ENCODE measurements around the gene UBA3.

UBA3 gene

GRCh38 chr3:69032737-69033136 lies 47.4 kb downstream of the UBA3 start:
- Histone ChIP-seq H3F3A (ENCODE audit: insufficient read depth, low read length) (no peaks in the 10 kb centered on the region), H3K4me3 (ENCODE audit: low read length) (no peak overlapping the region), H4K20me1 (ENCODE audit: insufficient read depth, low read length) (no peaks in the 10 kb centered on the region), H3K9me2 (replicated peaks; ENCODE audit: insufficient read depth, low read length) (no peaks in the 10 kb centered on the region), H3K79me2 (ENCODE audit: low read length) (no peaks in the 10 kb centered on the region), H2AFZ (ENCODE audit: low read length) (no peak overlapping the region), H3K9ac (ENCODE audit: low read length) (no peak overlapping the region), H3K9me3 (replicated peaks; ENCODE audit: insufficient read depth, low read length) (no peaks in the 10 kb centered on the region), H3K4me2 (ENCODE audit: low read depth, low read length) (no peak overlapping the region), H3K4me1 (ENCODE audit: low read length) (no peaks in the 10 kb centered on the region), H3K27ac (ENCODE audit: low read length) (no peak overlapping the region), H3K27me3 (replicated peaks; ENCODE audit: insufficient read depth, low read length) (no peaks in the 10 kb centered on the region), H3K36me3 (replicated peaks; ENCODE audit: insufficient read depth, low read length) (peaks cover 21% of the 10 kb centered on the region; the same call in 1 of the 2 replicates)
- no peak for TF ChIP-seq EZH2 (optimal IDR thresholded peaks at IDR 0.05; ENCODE audit: low read depth, low read length)
- TF ChIP-seq EZH2phosphoT487 (IDR thresholded peaks at IDR 0.05; ENCODE audit: low read length), result no peak
- TF ChIP-seq CTCF (IDR thresholded peaks at IDR 0.05; ENCODE audit: low read length), result no peak
- no peak for DNase-seq

GRCh38 chr3:69032142-69032541 lies 48.0 kb downstream of the UBA3 start:
- H2AFZ ChIP-seq (ENCODE audit: low read length), result no peak overlapping the region
- no peak for DNase-seq
- no peak overlapping the region for H3K27ac ChIP-seq (ENCODE audit: low read length)
- no peaks in the 10 kb centered on the region for H3K79me2 ChIP-seq (ENCODE audit: low read length)
- H3K9me2 ChIP-seq (replicated peaks; ENCODE audit: insufficient read depth, low read length), result no peaks in the 10 kb centered on the region
- no peaks in the 10 kb centered on the region for H3K27me3 ChIP-seq (replicated peaks; ENCODE audit: insufficient read depth, low read length)
- no peak overlapping the region for H3K4me3 ChIP-seq (ENCODE audit: low read length)
- no peak overlapping the region for H3K9ac ChIP-seq (ENCODE audit: low read length)
- no peaks in the 10 kb centered on the region for H4K20me1 ChIP-seq (ENCODE audit: insufficient read depth, low read length)
- no peaks in the 10 kb centered on the region for H3F3A ChIP-seq (ENCODE audit: insufficient read depth, low read length)
- TF ChIP-seq EZH2phosphoT487 (IDR thresholded peaks at IDR 0.05; ENCODE audit: low read length) (no peak), CTCF (IDR thresholded peaks at IDR 0.05; ENCODE audit: low read length) (no peak), EZH2 (optimal IDR thresholded peaks at IDR 0.05; ENCODE audit: low read depth, low read length) (no peak)
- peaks cover 21% of the 10 kb centered on the region; the same call in 1 of the 2 replicates for H3K36me3 ChIP-seq (replicated peaks; ENCODE audit: insufficient read depth, low read length)
- H3K4me2 ChIP-seq (ENCODE audit: low read depth, low read length), result no peak overlapping the region
- H3K9me3 ChIP-seq (replicated peaks; ENCODE audit: insufficient read depth, low read length), result no peaks in the 10 kb centered on the region
- H3K4me1 ChIP-seq (ENCODE audit: low read length), result no peaks in the 10 kb centered on the region

GRCh38 chr3:69031635-69032034 lies 48.5 kb downstream of the UBA3 start:
- no peak overlapping the region for H3K4me3 ChIP-seq (ENCODE audit: low read length)
- no peaks in the 10 kb centered on the region for H3F3A ChIP-seq (ENCODE audit: insufficient read depth, low read length)
- no peaks in the 10 kb centered on the region for H3K27me3 ChIP-seq (replicated peaks; ENCODE audit: insufficient read depth, low read length)
- no peak for DNase-seq
- peaks cover 21% of the 10 kb centered on the region; the same call in 1 of the 2 replicates for H3K36me3 ChIP-seq (replicated peaks; ENCODE audit: insufficient read depth, low read length)
- no peak overlapping the region for H3K4me2 ChIP-seq (ENCODE audit: low read depth, low read length)
- H3K9me3 ChIP-seq (replicated peaks; ENCODE audit: insufficient read depth, low read length), result no peaks in the 10 kb centered on the region
- no peak overlapping the region for H3K27ac ChIP-seq (ENCODE audit: low read length)
- no peak overlapping the region for H2AFZ ChIP-seq (ENCODE audit: low read length)
- no peak overlapping the region for H3K9ac ChIP-seq (ENCODE audit: low read length)
- H3K79me2 ChIP-seq (ENCODE audit: low read length), result no peaks in the 10 kb centered on the region
- H3K4me1 ChIP-seq (ENCODE audit: low read length), result no peaks in the 10 kb centered on the region
- H4K20me1 ChIP-seq (ENCODE audit: insufficient read depth, low read length), result no peaks in the 10 kb centered on the region
- H3K9me2 ChIP-seq (replicated peaks; ENCODE audit: insufficient read depth, low read length), result no peaks in the 10 kb centered on the region
- TF ChIP-seq EZH2phosphoT487 (IDR thresholded peaks at IDR 0.05; ENCODE audit: low read length) (no peak), EZH2 (optimal IDR thresholded peaks at IDR 0.05; ENCODE audit: low read depth, low read length) (no peak), CTCF (IDR thresholded peaks at IDR 0.05; ENCODE audit: low read length) (no peak)
